Activated effector memory CD4-positive, alpha-beta T cell treated with anti-CD3 and anti-CD28 coated beads, Interleukin-2, amount 50 U/mL, for 16 hours (primary cell): ENCODE data around the gene EEFSEC.

Experiments used
- DNase-seq: peaks from one replicate; pipeline ENCODE4 v3.0.0-alpha.2; 2020

The EEFSEC gene

GRCh38 chr3:128376516-128376915 lies 223.2 kb downstream of the EEFSEC start:
- DNase-seq: no peak

- no peak for DNase-seq
These were observed 225.5 kb downstream of the EEFSEC start for GRCh38 chr3:128378631-128379347.

- no peak for DNase-seq
These were observed 226.3 kb downstream of the EEFSEC start for GRCh38 chr3:128379367-128380160.

GRCh38 chr3:128380295-128380694 lies 227.0 kb downstream of the EEFSEC start:
- DNase-seq: no peak

- DNase-seq: no peak
These were observed 227.4 kb downstream of the EEFSEC start for GRCh38 chr3:128380719-128381118.

GRCh38 chr3:128381609-128382008 lies 228.3 kb downstream of the EEFSEC start:
- no peak for DNase-seq

GRCh38 chr3:128382221-128382807 lies 229.0 kb downstream of the EEFSEC start:
- no peak for DNase-seq

GRCh38 chr3:128383316-128384235 lies 230.3 kb downstream of the EEFSEC start:
- peak; percentile 69 for DNase-seq

- DNase-seq: no peak
These were observed 232.0 kb downstream of the EEFSEC start for GRCh38 chr3:128385080-128385832.

GRCh38 chr3:128388932-128389331 lies 235.7 kb downstream of the EEFSEC start:
- no peak for DNase-seq

- DNase-seq: no peak
These were observed 237.6 kb downstream of the EEFSEC start for GRCh38 chr3:128390867-128391266.

- no peak for DNase-seq
These were observed 238.7 kb downstream of the EEFSEC start for GRCh38 chr3:128392021-128392420.

- DNase-seq: no peak
These were observed 239.7 kb downstream of the EEFSEC start for GRCh38 chr3:128392818-128393544.

- DNase-seq: no peak
These were observed 240.8 kb downstream of the EEFSEC start for GRCh38 chr3:128394033-128394432.

- DNase-seq: no peak
These were observed 241.8 kb downstream of the EEFSEC start for GRCh38 chr3:128395046-128395445.

GRCh38 chr3:128395500-128396162 lies 242.3 kb downstream of the EEFSEC start:
- no peak for DNase-seq

- DNase-seq: no peak
These were observed 244.2 kb downstream of the EEFSEC start for GRCh38 chr3:128397484-128397883.

GRCh38 chr3:128398586-128398985 lies 245.3 kb downstream of the EEFSEC start:
- no peak for DNase-seq

GRCh38 chr3:128399221-128399915 lies 246.1 kb downstream of the EEFSEC start:
- no peak for DNase-seq

GRCh38 chr3:128400671-128401070 lies 247.4 kb downstream of the EEFSEC start:
- DNase-seq: no peak
